HL-60 (cell line): ENCODE data around the gene HTR4.
A peak's percentile ranks its signal among the peaks of the same experiment; 100 is the strongest.

Experiments used
- DNase-seq, 2 experiments: peaks; one replicate each; pipeline ENCODE4 v3.0.0-alpha.2; 2010 to 2020; ENCODE audit warnings: low read depth in 1 of 2, low spot score in 1 of 2
- H3K27ac ChIP-seq: fragments of 250-450 bp; sonication (Bioruptor Pico); replicated peaks from 2 replicates; pipeline ENCODE4 v1.5.1; 2020; ENCODE audit warnings: mild to moderate bottlenecking, moderate library complexity
- H3K27me3 ChIP-seq: fragments of 250-450 bp; sonication (Bioruptor Pico); 2 replicates; pipeline ENCODE4 v1.5.1; 2021; ENCODE audit warnings: mild to moderate bottlenecking, moderate library complexity; ENCODE audit not compliant: insufficient read depth, poor library complexity, severe bottlenecking
- H3K4me3 ChIP-seq: replicated peaks from 2 replicates; pipeline ENCODE4 v1.5.1; 2011; ENCODE audit warnings: mild to moderate bottlenecking, control low read depth, low read length; ENCODE audit not compliant: insufficient read depth
- CTCF ChIP-seq: IDR thresholded peaks from one replicate; pipeline ENCODE4 v1.5.1; 2011; ENCODE audit warnings: low read length, control low read depth, inconsistent platforms; ENCODE audit not compliant: insufficient read depth
- GABPA ChIP-seq: IDR thresholded peaks from 2 replicates; pipeline ENCODE4 v1.6.1; 2012; ENCODE audit warnings: low read depth
- POLR2AphosphoS5 ChIP-seq: IDR thresholded peaks from 2 replicates; pipeline ENCODE4 v1.6.1; 2012; ENCODE audit warnings: low read depth
- REST ChIP-seq: IDR thresholded peaks from 2 replicates; pipeline ENCODE4 v1.6.1; 2012; ENCODE audit warnings: low read depth; ENCODE audit not compliant: insufficient replicate concordance
- SPI1 ChIP-seq: IDR thresholded peaks from 2 replicates; pipeline ENCODE4 v1.6.1; 2012; ENCODE audit warnings: low read depth, mild to moderate bottlenecking, borderline replicate concordance

The HTR4 gene

GRCh38 chr5:148666353-148666752 is 12.0 kb upstream of the HTR4 start:
- no peak for DNase-seq
- Histone ChIP-seq H3K27me3 (no peaks in the 10 kb centered on the region), H3K27ac (no peak overlapping the region), H3K4me3 (no peak overlapping the region)
- TF ChIP-seq CTCF (no peak), POLR2AphosphoS5 (no peak), REST (peak; percentile 90)

- Histone ChIP-seq H3K27me3 (no peaks in the 10 kb centered on the region), H3K4me3 (no peak overlapping the region), H3K27ac (no peak overlapping the region)
- no peak for DNase-seq
- TF ChIP-seq POLR2AphosphoS5, result no peak
- TF ChIP-seq SPI1, result no peak
- no peak for TF ChIP-seq GABPA
- no peak for TF ChIP-seq REST
- no peak for TF ChIP-seq CTCF
Observed at GRCh38 chr5:148665431-148665830, 11.1 kb upstream of the HTR4 start.

- Histone ChIP-seq H3K27me3 (peaks cover 2% of the 10 kb centered on the region), H3K4me3 (no peak overlapping the region), H3K27ac (no peak overlapping the region)
- no peak for TF ChIP-seq SPI1
- TF ChIP-seq GABPA, result no peak
- no peak for TF ChIP-seq POLR2AphosphoS5
- no peak for TF ChIP-seq CTCF
- TF ChIP-seq REST, result no peak
- DNase-seq, result no peak
Observed at GRCh38 chr5:148663509-148663908, 9.2 kb upstream of the HTR4 start.
